Suprapubic skin (tissue), 4 donors: ENCODE measurements around the gene AACS.

Source experiments
- POLR2A ChIP-seq, 2 donors: fragments of 450-650 bp; IDR thresholded peaks; one replicate each; pipeline ENCODE4 v1.6.1; 2017; ENCODE audit warnings: antibody characterized with exemption in 2 of 2, mild to moderate bottlenecking in 2 of 2, moderate library complexity in 2 of 2
- POLR2AphosphoS5 ChIP-seq, 3 donors: sonication (generic); formaldehyde crosslinking; IDR thresholded peaks; one replicate each; pipeline ENCODE4 v1.6.1; 2017; ENCODE audit warnings: antibody characterized with exemption in 3 of 3
- TF ChIP-seq, protein P1 (sequence below), 2 donors: fragments of 200-600 bp in 1 of 2; fragments of 450-650 bp in 1 of 2; sonication (generic) in 1 of 2; IDR thresholded peaks; one replicate each; pipeline ENCODE4 v1.5.1; 2016 to 2019; ENCODE audit warnings: antibody characterized with exemption in 2 of 2, mild to moderate bottlenecking in 1 of 2, moderate library complexity in 1 of 2

DNA sequence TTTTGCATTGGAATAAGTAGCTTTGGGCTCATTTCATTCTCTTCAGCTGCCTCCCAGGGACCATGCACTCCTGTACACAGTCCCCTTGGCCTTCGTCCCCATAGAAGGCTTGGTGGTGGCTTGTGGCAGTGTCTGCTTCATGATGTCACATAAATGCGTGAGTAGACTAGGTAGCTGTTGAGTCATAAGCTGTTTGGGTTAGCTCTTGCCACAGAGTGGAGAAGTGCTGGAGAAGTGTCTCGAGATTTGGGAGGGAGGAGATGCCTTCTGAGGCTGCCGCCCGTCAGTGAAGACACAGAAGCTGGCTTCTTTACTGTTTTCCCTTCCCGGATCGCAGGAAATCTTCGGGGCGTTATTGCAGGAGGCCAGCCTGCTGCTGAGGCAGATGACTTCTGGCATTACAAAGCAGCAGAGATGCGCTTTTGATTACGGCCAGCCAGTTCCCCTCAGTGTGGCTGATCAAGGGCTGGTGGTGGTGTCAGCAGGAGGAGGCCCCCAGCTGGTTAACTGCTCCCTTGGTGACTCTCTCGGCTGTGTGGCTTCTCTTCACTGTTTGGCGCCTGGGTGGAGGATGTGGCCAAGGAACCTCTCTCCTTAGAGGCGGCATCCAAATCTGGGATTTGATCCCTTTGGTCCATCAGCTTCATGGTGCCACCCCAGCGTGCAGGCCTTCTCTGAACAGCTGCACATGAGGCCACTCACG lies 67.6 kb downstream of the AACS start:
- TF ChIP-seq POLR2A (IDR thresholded peaks at IDR 0.05) (no peak), POLR2AphosphoS5 (IDR thresholded peaks at IDR 0.05) (no peak)
- TF ChIP-seq, protein P1, sequence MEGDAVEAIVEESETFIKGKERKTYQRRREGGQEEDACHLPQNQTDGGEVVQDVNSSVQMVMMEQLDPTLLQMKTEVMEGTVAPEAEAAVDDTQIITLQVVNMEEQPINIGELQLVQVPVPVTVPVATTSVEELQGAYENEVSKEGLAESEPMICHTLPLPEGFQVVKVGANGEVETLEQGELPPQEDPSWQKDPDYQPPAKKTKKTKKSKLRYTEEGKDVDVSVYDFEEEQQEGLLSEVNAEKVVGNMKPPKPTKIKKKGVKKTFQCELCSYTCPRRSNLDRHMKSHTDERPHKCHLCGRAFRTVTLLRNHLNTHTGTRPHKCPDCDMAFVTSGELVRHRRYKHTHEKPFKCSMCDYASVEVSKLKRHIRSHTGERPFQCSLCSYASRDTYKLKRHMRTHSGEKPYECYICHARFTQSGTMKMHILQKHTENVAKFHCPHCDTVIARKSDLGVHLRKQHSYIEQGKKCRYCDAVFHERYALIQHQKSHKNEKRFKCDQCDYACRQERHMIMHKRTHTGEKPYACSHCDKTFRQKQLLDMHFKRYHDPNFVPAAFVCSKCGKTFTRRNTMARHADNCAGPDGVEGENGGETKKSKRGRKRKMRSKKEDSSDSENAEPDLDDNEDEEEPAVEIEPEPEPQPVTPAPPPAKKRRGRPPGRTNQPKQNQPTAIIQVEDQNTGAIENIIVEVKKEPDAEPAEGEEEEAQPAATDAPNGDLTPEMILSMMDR (IDR thresholded peaks at IDR 0.05) = no peak
